ENCODE data around the gene DMAC2L. TPM values are rescaled to one million over a fixed set of nuclear protein-coding genes. Genes with fewer than 3 reads are reported as not detected.

Gene DMAC2L
- total RNA-seq, 4 donors from 2014 or later: 3.0 to 18.9 (median 9.2) TPM

GRCh38 chr14:50348933-50349332 is 36.8 kb downstream of the DMAC2L start:
- DNase-seq: no peak
- Histone ChIP-seq H3K4me3 (no peak overlapping the region), H3K27me3 (no peaks in the 10 kb centered on the region), H3K27ac (no peak overlapping the region), H3K9me3 (no peaks in the 10 kb centered on the region), H3K4me1 (peaks cover 0 to 34% (median 8%) of the 10 kb centered on the region in 4 donors), H3K36me3 (no peaks in the 10 kb centered on the region)
- TF ChIP-seq CTCF (IDR thresholded peaks at IDR 0.05) (no peak), POLR2AphosphoS5 (IDR thresholded peaks at IDR 0.05) (no peak), POLR2A (IDR thresholded peaks at IDR 0.05) (no peak), EP300 (IDR thresholded peaks at IDR 0.05; ENCODE audit: low read depth) (no peak)
- intact Hi-C loops (cut with DNase I; ENCODE audit: low total_unique reads): no loop called here
- in situ Hi-C loops (cut with MboI; ENCODE audit: low pct_ligation_motif_present in 1 of 4, low pct_unique_long_range_greater_than_20kb in 1 of 4, low sequenced_read_pairs in 3 of 4): loop anchor here in 1 of 4 donors (10.0 kb wide), 1 partner anchor 56 kb away; no protein-coding TSS in a partner anchor

- in situ Hi-C loops (cut with MboI; ENCODE audit: low pct_ligation_motif_present in 1 of 4, low pct_unique_long_range_greater_than_20kb in 1 of 4, low sequenced_read_pairs in 3 of 4): no loop called here
Observed at GRCh38 chr14:50350975-50351374, 38.9 kb downstream of the DMAC2L start.

DNA sequence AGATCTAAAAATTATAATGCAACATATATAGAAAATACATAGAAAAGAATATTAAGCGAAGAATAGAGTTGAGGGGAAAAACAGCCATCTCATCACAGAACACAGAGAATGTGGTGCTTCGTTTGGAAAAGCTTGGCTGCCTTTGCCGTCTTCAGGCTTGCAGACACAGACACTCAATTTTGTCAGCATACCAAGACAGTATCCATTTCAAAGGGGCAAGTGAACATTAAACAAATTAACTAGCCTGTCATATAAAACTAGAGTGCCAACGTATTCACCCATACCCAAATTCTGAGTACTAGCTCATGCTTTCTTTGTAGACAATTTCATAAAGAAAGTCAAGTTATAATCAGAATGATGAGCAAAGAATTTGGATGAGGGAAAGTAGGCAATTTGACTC is 40.5 kb downstream of the DMAC2L start:
- peaks cover 0 to 10% (median 2%) of the 10 kb centered on the region in 4 donors for H3K4me1 ChIP-seq
- no peak for DNase-seq
- H3K4me3 ChIP-seq: no peak overlapping the region
- in situ Hi-C loops (cut with MboI; ENCODE audit: low pct_ligation_motif_present in 1 of 4, low pct_unique_long_range_greater_than_20kb in 1 of 4, low sequenced_read_pairs in 3 of 4) (no loop called here), intact Hi-C loops (cut with DNase I; ENCODE audit: low total_unique reads) (loop anchor here (5.0 kb wide), 1 partner anchor 45 kb away; the partner anchor contains the start of gene CDKL1)
- no peak for TF ChIP-seq POLR2A (IDR thresholded peaks at IDR 0.05)
- no peak for TF ChIP-seq POLR2AphosphoS5 (IDR thresholded peaks at IDR 0.05)
- no peak for TF ChIP-seq CTCF (IDR thresholded peaks at IDR 0.05)
- TF ChIP-seq EP300 (IDR thresholded peaks at IDR 0.05; ENCODE audit: low read depth): no peak
- H3K36me3 ChIP-seq: peaks cover 0 to 3% (median 0%) of the 10 kb centered on the region in 4 donors
- 78 to 83% methylated on average over 4 of the region's 4 CpGs for WGBS, 2 donors (ENCODE audit: low coverage in 1 of 2)
- no peaks in the 10 kb centered on the region for H3K9me3 ChIP-seq
- peak overlapping the region in 2 of 4 donors; percentile 4 to 26 for H3K27ac ChIP-seq
- H3K27me3 ChIP-seq: no peaks in the 10 kb centered on the region

More at GRCh38 chr14:50350975-50351374, 38.9 kb downstream of the DMAC2L start:
- TF ChIP-seq POLR2AphosphoS5 (IDR thresholded peaks at IDR 0.05) (no peak), EP300 (IDR thresholded peaks at IDR 0.05; ENCODE audit: low read depth) (no peak), POLR2A (IDR thresholded peaks at IDR 0.05) (no peak), CTCF (IDR thresholded peaks at IDR 0.05) (no peak)
- DNase-seq: no peak
- Histone ChIP-seq H3K36me3 (no peaks in the 10 kb centered on the region), H3K27me3 (no peaks in the 10 kb centered on the region), H3K27ac (no peak overlapping the region), H3K4me3 (no peak overlapping the region), H3K9me3 (no peaks in the 10 kb centered on the region), H3K4me1 (peaks cover 0 to 18% (median 3%) of the 10 kb centered on the region in 4 donors)
- WGBS, 2 donors (ENCODE audit: low coverage in 1 of 2): 88 to 95% methylated on average over 2 of the region's 2 CpGs
- intact Hi-C loops (cut with DNase I; ENCODE audit: low total_unique reads): loop anchor here (5.0 kb wide), 1 partner anchor 46 kb away; the partner anchor contains the start of gene CDKL1

GRCh38 chr14:50353126-50353525 is 41.0 kb downstream of the DMAC2L start:
- no peak for DNase-seq
- Histone ChIP-seq H3K4me1 (peaks cover 0 to 5% (median 0%) of the 10 kb centered on the region in 4 donors), H3K27me3 (no peaks in the 10 kb centered on the region)

More at GRCh38 chr14:50353126-50353525, 41.0 kb downstream of the DMAC2L start:
- H3K9me3 ChIP-seq: no peaks in the 10 kb centered on the region
- H3K36me3 ChIP-seq: peaks cover 0 to 9% (median 0%) of the 10 kb centered on the region in 4 donors
- in situ Hi-C loops (cut with MboI; ENCODE audit: low pct_ligation_motif_present in 1 of 4, low pct_unique_long_range_greater_than_20kb in 1 of 4, low sequenced_read_pairs in 3 of 4): no loop called here
- TF ChIP-seq POLR2A (IDR thresholded peaks at IDR 0.05) (no peak), POLR2AphosphoS5 (IDR thresholded peaks at IDR 0.05) (no peak), EP300 (IDR thresholded peaks at IDR 0.05; ENCODE audit: low read depth) (no peak), CTCF (IDR thresholded peaks at IDR 0.05) (no peak)
- 84 to 91% methylated on average over 4 of the region's 4 CpGs for WGBS, 2 donors (ENCODE audit: low coverage in 1 of 2)
- no peak overlapping the region for H3K4me3 ChIP-seq
- intact Hi-C loops (cut with DNase I; ENCODE audit: low total_unique reads): loop anchor here (5.0 kb wide), 1 partner anchor 44 kb away; the partner anchor contains the start of gene CDKL1
- no peak overlapping the region for H3K27ac ChIP-seq

Data from transverse colon (tissue), 4 donors.